ENCODE results near the gene ARHGAP27. TPM values are rescaled to one million over a fixed set of nuclear protein-coding genes. Genes with fewer than 3 reads are reported as not detected.
A peak's percentile ranks its signal among the peaks of the same experiment; 100 is the strongest.

The ARHGAP27 gene
- total and polyA plus RNA-seq, 2 of the 13 experiments (the other 11 are each of a cell fraction or from before 2014, with no cell fraction given) = 15.5 to 18.9 TPM

GRCh38 chr17:45430738-45431530 is 1.7 kb downstream of the ARHGAP27 start (continued):
- TF ChIP-seq ZSCAN29 (CRISPR knock-in tag; conservative IDR thresholded peaks at IDR 0.05) (0 out of 2 replicates have a peak, but pooled peaks have one; percentile 1), DNMT1 (CRISPR knock-in tag; IDR thresholded peaks at IDR 0.05) (peak; percentile 28; the same call in 1 of the 2 replicates), SMYD3 (CRISPR knock-in tag; IDR thresholded peaks at IDR 0.05) (no peak), ZNF33B (CRISPR knock-in tag; IDR thresholded peaks at IDR 0.05) (peak; percentile 61; the same call in 1 of the 2 replicates), SMAD1 (CRISPR knock-in tag; IDR thresholded peaks at IDR 0.05; ENCODE audit: borderline replicate concordance, low read depth) (no peak), ZNF136 (CRISPR knock-in tag; IDR thresholded peaks at IDR 0.05; ENCODE audit: low read depth) (0 out of 2 replicates have a peak, but pooled peaks have one; percentile 51), ZNF547 (CRISPR knock-in tag; IDR thresholded peaks at IDR 0.05) (0 out of 2 replicates have a peak, but pooled peaks have one; percentile 75), ZSCAN30 (CRISPR knock-in tag; IDR thresholded peaks at IDR 0.05) (no peak), GTF3A (CRISPR knock-in tag; conservative IDR thresholded peaks at IDR 0.05) (no peak), KLF11 (CRISPR knock-in tag; IDR thresholded peaks at IDR 0.05) (no peak), ZNF275 (CRISPR knock-in tag; IDR thresholded peaks at IDR 0.05; ENCODE audit: borderline replicate concordance) (no peak), KAT8 (CRISPR knock-in tag; IDR thresholded peaks at IDR 0.05) (peak; percentile 16; the same call in 1 of the 2 replicates), SRSF4 (IDR thresholded peaks at IDR 0.05; ENCODE audit: low read depth, low read length, poor library complexity, severe bottlenecking) (no peak), NR2C2 (CRISPR knock-in tag; IDR thresholded peaks at IDR 0.05; ENCODE audit: borderline replicate concordance) (no peak), ZNF350 (CRISPR knock-in tag; IDR thresholded peaks at IDR 0.05; ENCODE audit: borderline replicate concordance, low read depth) (peak; percentile 55; the same call in 1 of the 2 replicates), ZNF687 (CRISPR knock-in tag; IDR thresholded peaks at IDR 0.05) (peak; percentile 76), ETV5 (CRISPR knock-in tag; IDR thresholded peaks at IDR 0.05; ENCODE audit: borderline replicate concordance) (peak; percentile 20; the same call in 1 of the 2 replicates), THRA (CRISPR knock-in tag; IDR thresholded peaks at IDR 0.05; ENCODE audit: borderline replicate concordance) (no peak), KMT2B (CRISPR knock-in tag; IDR thresholded peaks at IDR 0.05) (no peak), ARHGAP35 (CRISPR knock-in tag; IDR thresholded peaks at IDR 0.05; ENCODE audit: borderline replicate concordance) (no peak), NCOR1 (IDR thresholded peaks at IDR 0.05; ENCODE audit: borderline replicate concordance, low read length) (no peak)

All from HepG2 (cell line).